ENCODE results near the gene FPR1. TPM values are rescaled to one million over a fixed set of nuclear protein-coding genes. Genes with fewer than 3 reads are reported as not detected.
"Not testable (repeated sequence)": the region's sequence is repeated elsewhere in the genome, so short reads cannot be mapped to it uniquely, and the experiment has no call there.

The FPR1 gene
- total RNA-seq, 1 donor from 2014 or later = 7.8 TPM

GRCh38 chr19:51779703-51780102 lies 28.0 kb upstream of the FPR1 start:
- H3K9me3 ChIP-seq (ENCODE audit: control insufficient read depth in 3 of 3, low read length in 3 of 3) = no peaks in the 10 kb centered on the region
- H3K27me3 ChIP-seq (ENCODE audit: control insufficient read depth in 3 of 3, insufficient read depth in 3 of 3, low read length in 3 of 3) = peaks cover 0 to 6% (median 0%) of the 10 kb centered on the region in 3 donors
- no peak overlapping the region for H3K9ac ChIP-seq (ENCODE audit: low read depth in 1 of 3, low read length in 3 of 3)
- H3K4me3 ChIP-seq (ENCODE audit: low read length in 3 of 3) = no peak overlapping the region
- no peak overlapping the region for H3K27ac ChIP-seq (ENCODE audit: low read depth, low read length)
- no peaks in the 10 kb centered on the region for H3K36me3 ChIP-seq (ENCODE audit: control insufficient read depth in 3 of 3, insufficient read depth in 3 of 3, low read length in 3 of 3)
- H3K4me1 ChIP-seq (ENCODE audit: control insufficient read depth in 3 of 3, insufficient read depth in 3 of 3, low read length in 3 of 3) = peaks cover 0 to 4% (median 0%) of the 10 kb centered on the region in 3 donors

DNA sequence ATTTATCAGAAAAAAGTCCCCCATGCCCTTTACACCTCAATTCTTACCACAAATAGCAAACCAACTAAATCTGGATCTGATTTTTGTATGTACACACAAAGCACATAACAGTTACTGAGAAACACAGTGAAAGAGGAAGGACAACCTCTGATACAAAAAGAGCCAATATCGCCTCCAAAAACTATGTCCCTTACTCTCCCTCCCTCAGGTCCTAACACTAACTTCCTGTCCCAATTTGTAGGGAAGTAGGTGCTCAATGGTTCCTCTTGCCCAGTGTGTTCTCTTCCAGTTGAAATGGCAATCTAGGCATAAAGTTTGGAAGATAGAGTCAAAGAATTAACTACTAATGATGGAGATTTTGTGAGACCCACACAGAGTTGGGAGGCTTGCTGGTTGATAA lies 27.5 kb upstream of the FPR1 start:
- Histone ChIP-seq H3K9me3 (ENCODE audit: control insufficient read depth in 3 of 3, low read length in 3 of 3) (peaks cover 0 to under 1% (median 0%) of the 10 kb centered on the region in 3 donors), H3K4me1 (ENCODE audit: control insufficient read depth in 3 of 3, insufficient read depth in 3 of 3, low read length in 3 of 3) (peaks cover 0 to 4% (median 0%) of the 10 kb centered on the region in 3 donors), H3K4me3 (ENCODE audit: low read length in 3 of 3) (no peak overlapping the region), H3K9ac (ENCODE audit: low read depth in 1 of 3, low read length in 3 of 3) (no peak overlapping the region), H3K36me3 (ENCODE audit: control insufficient read depth in 3 of 3, insufficient read depth in 3 of 3, low read length in 3 of 3) (no peaks in the 10 kb centered on the region), H3K27me3 (ENCODE audit: control insufficient read depth in 3 of 3, insufficient read depth in 3 of 3, low read length in 3 of 3) (peaks cover 0 to 6% (median 0%) of the 10 kb centered on the region in 3 donors), H3K27ac (ENCODE audit: low read depth, low read length) (no peak overlapping the region)

GRCh38 chr19:51777570-51778462 lies 26.1 kb upstream of the FPR1 start:
- no peak overlapping the region for H3K27ac ChIP-seq (ENCODE audit: low read depth, low read length)
- peaks cover 0 to 6% (median 0%) of the 10 kb centered on the region in 3 donors for H3K27me3 ChIP-seq (ENCODE audit: control insufficient read depth in 3 of 3, insufficient read depth in 3 of 3, low read length in 3 of 3)
- peaks cover 0 to 4% (median 0%) of the 10 kb centered on the region in 3 donors for H3K4me1 ChIP-seq (ENCODE audit: control insufficient read depth in 3 of 3, insufficient read depth in 3 of 3, low read length in 3 of 3)
- H3K36me3 ChIP-seq (ENCODE audit: control insufficient read depth in 3 of 3, insufficient read depth in 3 of 3, low read length in 3 of 3) = no peaks in the 10 kb centered on the region
- no peak overlapping the region for H3K4me3 ChIP-seq (ENCODE audit: low read length in 3 of 3)
- peaks cover 0 to 3% (median 0%) of the 10 kb centered on the region in 3 donors for H3K9me3 ChIP-seq (ENCODE audit: control insufficient read depth in 3 of 3, low read length in 3 of 3)
- H3K9ac ChIP-seq (ENCODE audit: low read depth in 1 of 3, low read length in 3 of 3) = no peak overlapping the region

DNA sequence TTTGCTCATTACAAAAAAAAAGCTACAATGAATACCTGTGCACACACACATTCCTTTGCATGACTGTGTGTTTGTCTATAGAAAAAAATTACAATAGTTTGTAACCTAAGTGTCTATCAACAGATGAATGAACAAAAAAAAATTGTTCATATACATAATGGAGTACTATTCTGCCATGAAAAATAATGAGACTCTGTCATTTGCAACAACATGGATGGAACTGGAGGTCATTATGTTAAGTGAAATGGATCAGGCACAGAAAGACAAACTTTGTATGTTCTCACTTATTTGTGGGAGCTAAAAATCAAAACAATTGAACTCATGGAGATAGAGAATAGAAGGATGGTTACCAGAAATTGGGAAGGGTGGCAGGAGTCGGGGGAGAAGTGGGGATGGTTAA lies 24.9 kb upstream of the FPR1 start:
- not testable (repeated sequence) for H3K4me1 ChIP-seq (ENCODE audit: control insufficient read depth in 3 of 3, insufficient read depth in 3 of 3, low read length in 3 of 3); H3K9ac ChIP-seq (ENCODE audit: low read depth in 1 of 3, low read length in 3 of 3); H3K27ac ChIP-seq (ENCODE audit: low read depth, low read length); H3K36me3 ChIP-seq (ENCODE audit: control insufficient read depth in 3 of 3, insufficient read depth in 3 of 3, low read length in 3 of 3); H3K27me3 ChIP-seq (ENCODE audit: control insufficient read depth in 3 of 3, insufficient read depth in 3 of 3, low read length in 3 of 3); H3K9me3 ChIP-seq (ENCODE audit: control insufficient read depth in 3 of 3, low read length in 3 of 3); H3K4me3 ChIP-seq (ENCODE audit: low read length in 3 of 3)

GRCh38 chr19:51772977-51773376 lies 21.3 kb upstream of the FPR1 start:
- Histone ChIP-seq H3K4me1 (ENCODE audit: control insufficient read depth in 3 of 3, insufficient read depth in 3 of 3, low read length in 3 of 3) (peaks cover 0 to 4% (median 0%) of the 10 kb centered on the region in 3 donors), H3K27me3 (ENCODE audit: control insufficient read depth in 3 of 3, insufficient read depth in 3 of 3, low read length in 3 of 3) (no peaks in the 10 kb centered on the region), H3K27ac (ENCODE audit: low read depth, low read length) (no peak overlapping the region), H3K9ac (ENCODE audit: low read depth in 1 of 3, low read length in 3 of 3) (no peak overlapping the region), H3K4me3 (ENCODE audit: low read length in 3 of 3) (no peak overlapping the region), H3K36me3 (ENCODE audit: control insufficient read depth in 3 of 3, insufficient read depth in 3 of 3, low read length in 3 of 3) (no peaks in the 10 kb centered on the region), H3K9me3 (ENCODE audit: control insufficient read depth in 3 of 3, low read length in 3 of 3) (peaks cover 0 to 7% (median 3%) of the 10 kb centered on the region in 3 donors)

- no peak overlapping the region for H3K9ac ChIP-seq (ENCODE audit: low read depth in 1 of 3, low read length in 3 of 3)
- no peaks in the 10 kb centered on the region for H3K27me3 ChIP-seq (ENCODE audit: control insufficient read depth in 3 of 3, insufficient read depth in 3 of 3, low read length in 3 of 3)
- H3K4me1 ChIP-seq (ENCODE audit: control insufficient read depth in 3 of 3, insufficient read depth in 3 of 3, low read length in 3 of 3) = no peaks in the 10 kb centered on the region
- no peak overlapping the region for H3K4me3 ChIP-seq (ENCODE audit: low read length in 3 of 3)
- peaks cover 0 to 7% (median 3%) of the 10 kb centered on the region in 3 donors for H3K9me3 ChIP-seq (ENCODE audit: control insufficient read depth in 3 of 3, low read length in 3 of 3)
- no peak overlapping the region for H3K27ac ChIP-seq (ENCODE audit: low read depth, low read length)
- no peaks in the 10 kb centered on the region for H3K36me3 ChIP-seq (ENCODE audit: control insufficient read depth in 3 of 3, insufficient read depth in 3 of 3, low read length in 3 of 3)
These were observed 19.9 kb upstream of the FPR1 start for GRCh38 chr19:51771376-51772130.

GRCh38 chr19:51766461-51766860 lies 14.8 kb upstream of the FPR1 start:
- no peaks in the 10 kb centered on the region for H3K4me1 ChIP-seq (ENCODE audit: control insufficient read depth in 3 of 3, insufficient read depth in 3 of 3, low read length in 3 of 3)
- no peaks in the 10 kb centered on the region for H3K36me3 ChIP-seq (ENCODE audit: control insufficient read depth in 3 of 3, insufficient read depth in 3 of 3, low read length in 3 of 3)
- H3K9me3 ChIP-seq (ENCODE audit: control insufficient read depth in 3 of 3, low read length in 3 of 3) = peaks cover 0 to 7% (median 0%) of the 10 kb centered on the region in 3 donors
- H3K4me3 ChIP-seq (ENCODE audit: low read length in 3 of 3) = no peak overlapping the region
- H3K27ac ChIP-seq (ENCODE audit: low read depth, low read length) = no peak overlapping the region
- no peaks in the 10 kb centered on the region for H3K27me3 ChIP-seq (ENCODE audit: control insufficient read depth in 3 of 3, insufficient read depth in 3 of 3, low read length in 3 of 3)
- no peak overlapping the region for H3K9ac ChIP-seq (ENCODE audit: low read depth in 1 of 3, low read length in 3 of 3)

DNA sequence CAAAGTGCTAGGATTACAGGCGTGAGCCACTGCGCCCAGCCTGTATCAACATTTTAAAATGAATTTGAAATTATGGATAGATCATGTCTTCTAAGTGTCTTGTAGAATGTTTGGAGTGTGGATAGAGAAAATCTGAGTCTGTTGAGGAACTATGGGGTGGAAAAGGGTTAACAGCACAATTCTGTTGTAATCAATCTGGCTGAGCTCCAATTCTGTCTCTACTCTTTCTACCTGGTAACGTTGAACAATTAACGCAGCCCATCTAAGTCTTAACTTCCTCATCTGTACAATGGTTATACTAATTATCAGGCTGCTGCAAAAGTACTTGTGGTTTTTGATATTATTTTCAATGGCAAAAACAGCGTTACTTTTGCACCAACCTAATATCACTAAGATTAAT lies 13.4 kb upstream of the FPR1 start:
- H3K4me1 ChIP-seq (ENCODE audit: control insufficient read depth in 3 of 3, insufficient read depth in 3 of 3, low read length in 3 of 3) = no peaks in the 10 kb centered on the region
- H3K27me3 ChIP-seq (ENCODE audit: control insufficient read depth in 3 of 3, insufficient read depth in 3 of 3, low read length in 3 of 3) = no peaks in the 10 kb centered on the region
- no peak overlapping the region for H3K9ac ChIP-seq (ENCODE audit: low read depth in 1 of 3, low read length in 3 of 3)
- peaks cover 0 to 4% (median 0%) of the 10 kb centered on the region in 3 donors for H3K9me3 ChIP-seq (ENCODE audit: control insufficient read depth in 3 of 3, low read length in 3 of 3)
- H3K36me3 ChIP-seq (ENCODE audit: control insufficient read depth in 3 of 3, insufficient read depth in 3 of 3, low read length in 3 of 3) = no peaks in the 10 kb centered on the region
- no peak overlapping the region for H3K27ac ChIP-seq (ENCODE audit: low read depth, low read length)
- H3K4me3 ChIP-seq (ENCODE audit: low read length in 3 of 3) = no peak overlapping the region

DNA sequence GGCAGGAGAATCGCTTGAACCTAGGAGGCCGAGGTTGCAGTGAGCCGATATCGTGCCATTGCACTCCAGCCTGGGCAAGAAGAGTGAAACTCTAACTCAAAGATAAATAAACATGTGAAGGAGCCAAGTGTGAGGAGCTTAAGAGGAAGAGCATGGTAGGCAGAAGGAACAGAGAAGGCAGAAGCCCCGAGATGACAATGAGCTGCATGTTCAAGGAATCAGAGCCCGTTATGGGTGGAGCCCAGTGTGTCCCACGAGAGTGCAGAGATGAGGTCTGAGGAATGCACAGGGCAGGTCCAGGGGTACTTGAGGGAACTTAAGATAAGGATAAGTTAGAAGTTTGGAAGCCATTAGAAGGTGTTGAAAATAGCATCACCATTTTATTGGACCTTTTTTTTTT lies 10.0 kb upstream of the FPR1 start:
- no peak overlapping the region for H3K9ac ChIP-seq (ENCODE audit: low read depth in 1 of 3, low read length in 3 of 3)
- H3K36me3 ChIP-seq (ENCODE audit: control insufficient read depth in 3 of 3, insufficient read depth in 3 of 3, low read length in 3 of 3) = no peaks in the 10 kb centered on the region
- H3K9me3 ChIP-seq (ENCODE audit: control insufficient read depth in 3 of 3, low read length in 3 of 3) = peaks cover 0 to 2% (median 0%) of the 10 kb centered on the region in 3 donors
- H3K4me3 ChIP-seq (ENCODE audit: low read length in 3 of 3) = no peak overlapping the region
- H3K4me1 ChIP-seq (ENCODE audit: control insufficient read depth in 3 of 3, insufficient read depth in 3 of 3, low read length in 3 of 3) = no peaks in the 10 kb centered on the region
- H3K27ac ChIP-seq (ENCODE audit: low read depth, low read length) = no peak overlapping the region
- H3K27me3 ChIP-seq (ENCODE audit: control insufficient read depth in 3 of 3, insufficient read depth in 3 of 3, low read length in 3 of 3) = no peaks in the 10 kb centered on the region
